ENCODE data around the gene HSPBP1. TPM values are rescaled to one million over a fixed set of nuclear protein-coding genes. Genes with fewer than 3 reads are reported as not detected.

The HSPBP1 gene
- total and polyA plus RNA-seq, 2 donors from 2014 or later = 37.6 to 55.9 TPM

DNA sequence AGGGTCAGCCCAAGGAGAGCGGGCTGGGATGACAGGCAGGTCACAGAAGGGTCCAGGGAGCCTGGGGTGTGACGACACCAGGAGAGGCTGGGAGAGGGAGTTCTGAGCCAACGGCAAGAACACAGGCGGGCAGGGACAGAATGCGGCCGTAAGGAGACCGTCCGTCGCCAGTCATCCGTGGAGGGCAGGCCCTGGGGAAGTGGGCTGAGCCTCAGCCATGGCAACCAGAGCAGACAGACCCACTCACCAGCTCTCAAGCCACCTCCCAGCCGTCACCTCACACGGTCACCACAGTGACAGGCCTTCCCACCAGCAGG is 47.7 kb downstream of the HSPBP1 start:
- Histone ChIP-seq H3K4me1 (ENCODE audit: control insufficient read depth in 2 of 3, insufficient read depth in 2 of 3, low read depth in 1 of 3, low read length in 3 of 3) (peaks cover 0 to 4% (median 3%) of the 10 kb centered on the region in 3 donors), H3K9me3 (ENCODE audit: control insufficient read depth in 2 of 3, insufficient read depth in 1 of 3, low read length in 3 of 3) (no peaks in the 10 kb centered on the region), H3K9ac (ENCODE audit: low read length in 3 of 3) (no peak overlapping the region), H3K27ac (ENCODE audit: low read depth in 2 of 2, low read length in 2 of 2) (no peak overlapping the region), H3K4me3 (ENCODE audit: low read length in 3 of 3) (no peak overlapping the region), H3K27me3 (ENCODE audit: control insufficient read depth, insufficient read depth, low read length) (no peaks in the 10 kb centered on the region), H3K36me3 (ENCODE audit: control insufficient read depth in 2 of 3, insufficient read depth in 3 of 3, low read length in 3 of 3) (peaks cover 10 to 36% (median 16%) of the 10 kb centered on the region in 3 donors)
- FAIRE-seq (no peak), DNase-seq (peak in 3 of 5 donors; percentile 76 to 83 (median 80))
- no peak for TF ChIP-seq CTCF (IDR thresholded peaks at IDR 0.05; ENCODE audit: borderline replicate concordance, extremely low read depth, insufficient read depth)
- intact Hi-C loops (cut with DNase I) = no loop called here

- peaks cover 6 to 29% (median 12%) of the 10 kb centered on the region in 3 donors for H3K36me3 ChIP-seq (ENCODE audit: control insufficient read depth in 2 of 3, insufficient read depth in 3 of 3, low read length in 3 of 3)
- no peak overlapping the region for H3K4me3 ChIP-seq (ENCODE audit: low read length in 3 of 3)
- H3K9me3 ChIP-seq (ENCODE audit: control insufficient read depth in 2 of 3, insufficient read depth in 1 of 3, low read length in 3 of 3) = no peaks in the 10 kb centered on the region
- no peak for TF ChIP-seq CTCF (IDR thresholded peaks at IDR 0.05; ENCODE audit: borderline replicate concordance, extremely low read depth, insufficient read depth)
- no peak for DNase-seq
- H3K4me1 ChIP-seq (ENCODE audit: control insufficient read depth in 2 of 3, insufficient read depth in 2 of 3, low read depth in 1 of 3, low read length in 3 of 3) = peaks cover 0 to 4% (median 3%) of the 10 kb centered on the region in 3 donors
- H3K9ac ChIP-seq (ENCODE audit: low read length in 3 of 3) = no peak overlapping the region
- intact Hi-C loops (cut with DNase I) = no loop called here
- no peak for FAIRE-seq
- H3K27ac ChIP-seq (ENCODE audit: low read depth in 2 of 2, low read length in 2 of 2) = no peak overlapping the region
- H3K27me3 ChIP-seq (ENCODE audit: control insufficient read depth, insufficient read depth, low read length) = no peaks in the 10 kb centered on the region
These were observed 48.3 kb downstream of the HSPBP1 start for GRCh38 chr19:55231391-55232285.

DNA sequence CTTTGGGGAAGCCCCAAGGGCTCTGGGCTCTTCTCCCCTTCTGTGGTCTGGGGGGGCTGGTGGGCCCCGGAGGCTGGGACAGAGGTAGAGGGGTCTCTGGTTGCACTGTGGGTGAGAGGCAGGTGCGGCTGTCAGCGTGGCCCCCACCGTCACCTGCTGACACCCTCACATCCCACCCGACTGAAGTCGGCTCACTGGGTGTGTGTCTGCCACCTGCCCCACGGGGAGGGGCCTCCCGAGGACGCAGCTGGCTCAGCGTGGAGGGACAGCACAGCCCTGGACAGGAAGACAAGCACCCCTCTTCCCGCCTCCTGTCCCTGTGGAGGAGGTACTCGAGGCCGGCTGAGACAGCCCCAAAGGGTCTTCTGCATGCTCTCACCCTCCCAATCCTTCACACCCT is 49.1 kb downstream of the HSPBP1 start:
- H3K4me3 ChIP-seq (ENCODE audit: low read length in 3 of 3) = no peak overlapping the region
- TF ChIP-seq CTCF (IDR thresholded peaks at IDR 0.05; ENCODE audit: borderline replicate concordance, extremely low read depth, insufficient read depth) = no peak

More for the DNA sequence above, 49.1 kb downstream of the HSPBP1 start:
- intact Hi-C loops (cut with DNase I) = no loop called here
- Histone ChIP-seq H3K4me1 (ENCODE audit: control insufficient read depth in 2 of 3, insufficient read depth in 2 of 3, low read depth in 1 of 3, low read length in 3 of 3) (peaks cover 0 to 4% (median 3%) of the 10 kb centered on the region in 3 donors), H3K9ac (ENCODE audit: low read length in 3 of 3) (no peak overlapping the region), H3K27me3 (ENCODE audit: control insufficient read depth, insufficient read depth, low read length) (no peaks in the 10 kb centered on the region), H3K9me3 (ENCODE audit: control insufficient read depth in 2 of 3, insufficient read depth in 1 of 3, low read length in 3 of 3) (no peaks in the 10 kb centered on the region), H3K36me3 (ENCODE audit: control insufficient read depth in 2 of 3, insufficient read depth in 3 of 3, low read length in 3 of 3) (peaks cover 6 to 24% (median 12%) of the 10 kb centered on the region in 3 donors), H3K27ac (ENCODE audit: low read depth in 2 of 2, low read length in 2 of 2) (no peak overlapping the region)
- DNase-seq = no peak
- no peak for FAIRE-seq
